ENCODE data around the gene TSEN2.
A peak's percentile ranks its signal among the peaks of the same experiment; 100 is the strongest.

TSEN2 gene

GRCh38 chr3:12484198-12484982 is at the start of gene TSEN2:
TSS of gene TSEN2 (plus strand) at chr3:12484480. CDS start at chr3:12489801, 5,321 bp downstream.
- DNase-seq (ENCODE audit: insufficient read length, low spot score) (peak; percentile 90), FAIRE-seq (no peak)

GRCh38 chr3:12436514-12437220 is 47.6 kb upstream of the TSEN2 start:
- no peak for TF ChIP-seq CTCF (IDR thresholded peaks at IDR 0.05; ENCODE audit: insufficient read depth, missing control alignments)
- DNase-seq (ENCODE audit: insufficient read length, low spot score) (no peak), FAIRE-seq (no peak)

More at GRCh38 chr3:12484198-12484982, at the start of gene TSEN2:
- peak; percentile 11 for TF ChIP-seq CTCF (IDR thresholded peaks at IDR 0.05; ENCODE audit: insufficient read depth, missing control alignments)

GRCh38 chr3:12437221-12437605 is 47.1 kb upstream of the TSEN2 start:
- no peak for TF ChIP-seq CTCF (IDR thresholded peaks at IDR 0.05; ENCODE audit: insufficient read depth, missing control alignments)
- FAIRE-seq (no peak), DNase-seq (ENCODE audit: insufficient read length, low spot score) (no peak)

GRCh38 chr3:12437861-12438260 is 46.4 kb upstream of the TSEN2 start:
- no peak for FAIRE-seq
- DNase-seq (ENCODE audit: insufficient read length, low spot score), result no peak
- TF ChIP-seq CTCF (IDR thresholded peaks at IDR 0.05; ENCODE audit: insufficient read depth, missing control alignments), result no peak

- TF ChIP-seq CTCF (IDR thresholded peaks at IDR 0.05; ENCODE audit: insufficient read depth, missing control alignments), result no peak
- FAIRE-seq (no peak), DNase-seq (ENCODE audit: insufficient read length, low spot score) (no peak)
Observed at GRCh38 chr3:12438318-12438717, 46.0 kb upstream of the TSEN2 start.

GRCh38 chr3:12439161-12439940 is 44.9 kb upstream of the TSEN2 start:
- DNase-seq (ENCODE audit: insufficient read length, low spot score) (no peak), FAIRE-seq (no peak)
- no peak for TF ChIP-seq CTCF (IDR thresholded peaks at IDR 0.05; ENCODE audit: insufficient read depth, missing control alignments)
